GM10248 (cell line): Measurements from ENCODE around the gene HPDL.

Experiments used
- CTCF ChIA-PET: fragments of 300-600 bp; sonication (Branson Sonifier 250); formaldehyde crosslinking; extraction: SDS; loops from one replicate; lab custom pipeline; 2021; ENCODE audit warnings: antibody characterized with exemption; lab: Yijun Ruan, JAX
- POLR2A ChIA-PET: fragments of 350-650 bp; sonication (Branson Sonifier 250); formaldehyde crosslinking; extraction: SDS; loops from one replicate; lab custom pipeline; 2020; ENCODE audit warnings: antibody characterized with exemption; lab: Yijun Ruan, JAX
- DNase-seq: peaks from one replicate; pipeline ENCODE4 v3.0.0; 2012; ENCODE audit errors: extremely low spot score
- CTCF ChIP-seq: IDR thresholded peaks from 2 replicates; pipeline ENCODE4 v1.5.1; 2012; ENCODE audit warnings: mild to moderate bottlenecking, low read depth; ENCODE audit errors: extremely low read depth, missing control alignments, control extremely low read depth

Gene HPDL

DNA sequence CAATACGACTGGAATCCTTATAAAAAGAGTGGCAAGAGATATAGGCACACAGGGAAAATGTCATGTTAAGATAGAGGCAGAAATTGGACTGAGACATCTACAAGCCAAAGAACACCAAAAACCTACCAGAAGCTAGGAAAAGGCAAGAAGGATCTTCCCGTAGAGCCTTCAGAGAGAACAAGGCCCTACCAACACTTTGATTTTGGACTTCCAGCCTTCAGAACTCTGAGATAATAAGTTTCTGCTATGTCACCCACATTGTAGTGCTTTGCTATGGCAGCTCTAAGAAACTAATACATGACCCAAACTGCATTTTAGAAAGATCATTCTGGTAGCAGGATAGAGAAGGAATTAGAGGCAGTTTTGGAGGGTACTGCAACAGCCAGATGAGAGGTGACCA, 37.6 kb downstream of the HPDL start:
- TF ChIP-seq CTCF = no peak
- no peak for DNase-seq
- ChIA-PET POLR2A (no interaction called here), CTCF (interaction anchor here (1.2 to 23.1 kb wide), 5 partner anchors 9 to 206 kb away, joined by 4 to 389 read pairs (median 6); partner anchors contain the start of gene TESK2)

DNA sequence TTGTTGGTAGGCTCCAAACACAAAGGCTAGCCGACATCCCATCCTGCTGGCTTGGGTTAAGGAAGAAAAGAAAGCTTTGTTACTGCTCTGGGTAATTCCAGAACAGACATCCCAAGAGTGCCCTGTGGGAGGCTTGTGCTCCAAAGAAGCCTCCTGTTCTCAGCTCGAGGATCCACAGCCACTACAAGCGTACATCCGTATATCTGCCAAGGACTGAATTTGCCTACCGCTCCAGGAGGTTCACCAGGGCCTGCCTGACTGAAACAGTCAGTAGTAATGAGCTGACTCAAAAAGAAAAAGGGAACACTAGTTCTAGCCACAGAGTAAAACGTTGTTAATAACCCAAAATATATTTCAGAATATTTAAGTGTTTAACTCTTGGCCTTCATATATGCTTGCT, 38.4 kb downstream of the HPDL start:
- CTCF ChIA-PET = interaction anchor here (1.0 to 23.1 kb wide), 8 partner anchors 8 to 206 kb away, joined by 3 to 389 read pairs (median 4); partner anchors contain the start of gene TESK2
- TF ChIP-seq CTCF = no peak
- DNase-seq = no peak
- POLR2A ChIA-PET = no interaction called here

DNA sequence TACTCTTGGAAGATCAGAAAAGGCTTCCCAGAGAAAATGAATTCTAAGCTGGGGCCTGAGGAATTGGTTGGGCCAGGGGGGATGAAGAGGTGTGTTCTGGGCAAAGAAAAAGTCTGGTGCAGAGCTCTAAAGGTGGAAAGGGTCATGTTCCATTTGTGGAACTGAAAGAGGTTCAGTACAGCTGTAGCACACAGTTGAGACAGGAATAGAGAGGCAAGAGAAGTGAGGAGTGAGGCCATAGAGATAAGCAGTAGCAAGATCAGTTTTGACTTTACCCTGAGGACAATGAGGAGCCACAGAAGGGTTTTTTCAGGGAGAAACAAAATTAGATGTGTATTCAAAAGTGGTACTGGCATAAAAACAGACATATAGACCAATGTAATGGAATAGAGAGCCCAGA, 43.9 kb downstream of the HPDL start:
- no peak for TF ChIP-seq CTCF
- peak; percentile 38 for DNase-seq
- CTCF ChIA-PET = interaction anchor here (0.9 to 2.6 kb wide), 5 partner anchors 10 to 123 kb away, joined by 3 to 18 read pairs (median 4); no protein-coding TSS in a partner anchor
- POLR2A ChIA-PET = interaction anchor here (0.6 kb wide), 1 partner anchor 67 kb away, joined by 3 read pairs; no protein-coding TSS in a partner anchor

DNA sequence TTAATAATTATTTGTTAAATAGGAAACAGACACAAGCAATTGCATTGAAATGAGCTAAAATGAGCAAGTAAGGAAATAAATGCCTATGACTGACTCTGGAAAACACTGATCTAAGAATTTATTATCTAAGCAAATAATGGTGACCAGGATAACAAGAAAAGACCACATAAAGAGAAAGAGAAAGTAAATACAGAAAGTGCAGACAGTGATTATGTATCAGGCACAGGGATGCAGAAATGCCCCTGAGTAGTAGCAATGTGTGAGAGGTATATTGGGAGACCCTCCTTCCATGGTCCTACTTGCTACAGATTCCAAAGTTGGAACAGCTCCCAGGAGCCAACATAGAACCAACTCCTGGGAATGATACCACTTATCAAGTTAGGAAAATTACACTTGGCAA, 46.9 kb downstream of the HPDL start:
- no peak for TF ChIP-seq CTCF
- ChIA-PET CTCF (interaction anchor here (1.2 to 2.4 kb wide), 7 partner anchors 9 to 362 kb away, joined by 3 to 14 read pairs (median 6); partner anchors contain the start of genes HECTD3 and TESK2), POLR2A (interaction anchor here (0.6 kb wide), 1 partner anchor 51 kb away, joined by 7 read pairs; no protein-coding TSS in a partner anchor)
- DNase-seq = no peak

GRCh38 chr1:45375104-45376090, 48.7 kb downstream of the HPDL start:
- TF ChIP-seq CTCF = no peak
- ChIA-PET POLR2A (no interaction called here), CTCF (interaction anchor here (1.0 to 2.1 kb wide), 2 partner anchors 10 to 115 kb away, joined by 3 to 6 read pairs; partner anchors contain the start of gene TESK2)
- DNase-seq = peak; percentile 15

DNA sequence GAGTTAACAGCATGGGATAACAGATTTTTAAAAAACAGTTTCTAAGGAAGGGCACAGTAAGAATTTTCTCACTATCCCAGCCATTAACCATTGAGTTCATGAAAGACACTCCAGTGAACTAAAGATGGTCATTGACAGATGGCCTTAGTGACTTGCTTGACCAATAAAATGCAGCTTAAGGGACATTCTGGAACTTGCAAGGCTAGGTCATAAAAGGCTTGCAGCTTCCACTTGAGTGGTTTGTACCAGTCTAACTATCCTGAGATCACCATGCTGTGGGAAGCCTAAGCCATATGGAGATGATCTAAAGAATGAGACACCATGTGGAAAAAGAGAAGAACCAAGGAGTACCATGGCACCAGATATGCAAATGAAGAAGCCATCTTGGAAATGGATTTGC, 51.5 kb downstream of the HPDL start:
- TF ChIP-seq CTCF = no peak
- no peak for DNase-seq
- CTCF ChIA-PET = interaction anchor here (0.7 to 2.1 kb wide), 4 partner anchors 13 to 122 kb away, joined by 3 to 8 read pairs (median 4); partner anchors contain the start of genes CCDC163 and MMACHC
- POLR2A ChIA-PET = no interaction called here
